HEK293T (cell line): ENCODE measurements around the gene SMURF1.

Experiments
- ARNT ChIP-seq: fragments of 450-650 bp; IDR thresholded peaks from 2 replicates; pipeline ENCODE4 v1.6.1; 2017; ENCODE audit warnings: mild to moderate bottlenecking
- BHLHE40 ChIP-seq: fragments of 450-650 bp; IDR thresholded peaks from 2 replicates; pipeline ENCODE4 v1.6.1; 2016; ENCODE audit warnings: mild to moderate bottlenecking, moderate library complexity, borderline replicate concordance
- CTBP1 ChIP-seq: fragments of 450-650 bp; IDR thresholded peaks from 2 replicates; pipeline ENCODE4 v1.6.1; 2016; ENCODE audit warnings: borderline replicate concordance
- FOXA1 ChIP-seq: fragments of 450-650 bp; IDR thresholded peaks from 2 replicates; pipeline ENCODE4 v1.6.1; 2016; ENCODE audit warnings: mild to moderate bottlenecking
- FOXK2 ChIP-seq: fragments of 450-650 bp; IDR thresholded peaks from 2 replicates; pipeline ENCODE4 v1.6.1; 2016; ENCODE audit warnings: mild to moderate bottlenecking
- HDGF ChIP-seq: fragments of 450-650 bp; IDR thresholded peaks from 2 replicates; pipeline ENCODE4 v1.6.1; 2017; ENCODE audit warnings: antibody characterized with exemption, borderline replicate concordance
- L3MBTL2 ChIP-seq: fragments of 450-650 bp; conservative IDR thresholded peaks from 2 replicates; pipeline ENCODE4 v1.6.1; 2016; ENCODE audit warnings: mild to moderate bottlenecking
- NFRKB ChIP-seq: fragments of 450-650 bp; IDR thresholded peaks from 2 replicates; pipeline ENCODE4 v1.6.1; 2016; ENCODE audit warnings: mild to moderate bottlenecking, moderate library complexity
- SP1 ChIP-seq: fragments of 450-650 bp; IDR thresholded peaks from 2 replicates; pipeline ENCODE4 v1.6.1; 2017
- SUZ12 ChIP-seq: fragments of 450-650 bp; IDR thresholded peaks from 2 replicates; pipeline ENCODE4 v1.6.1; 2016; ENCODE audit warnings: mild to moderate bottlenecking
- ZNF384 ChIP-seq: fragments of 450-650 bp; IDR thresholded peaks from 2 replicates; pipeline ENCODE4 v1.6.1; 2016

DNA sequence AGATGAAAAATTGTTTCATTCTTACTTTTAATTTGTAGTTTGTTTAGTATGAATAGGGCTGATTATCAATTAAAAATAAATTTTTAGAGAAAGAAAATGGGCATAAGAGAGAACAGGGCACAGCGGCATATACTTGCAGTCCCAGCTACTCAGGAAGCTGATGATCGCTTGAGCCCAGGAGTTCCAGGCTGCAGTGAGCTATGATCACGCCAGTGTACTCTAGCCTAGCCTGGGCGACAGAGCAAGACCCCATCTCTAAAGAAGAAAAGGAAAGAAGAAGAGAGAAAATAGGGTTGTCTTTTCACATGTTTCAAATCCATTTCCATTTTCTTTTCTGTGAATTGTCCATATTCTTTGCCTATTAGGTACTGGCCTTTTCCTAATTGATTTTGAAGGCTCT lies 8.0 kb downstream of the SMURF1 start:
- TF ChIP-seq SP1 (no peak), BHLHE40 (no peak), ZNF384 (no peak), NFRKB (no peak), HDGF (no peak), SUZ12 (no peak), FOXA1 (no peak), L3MBTL2 (no peak), ARNT (no peak), FOXK2 (no peak), CTBP1 (no peak)
